Measurements from ENCODE around the gene DEFB131B. TPM values are rescaled to one million over a fixed set of nuclear protein-coding genes. Genes with fewer than 3 reads are reported as not detected.

DEFB131B gene
- total and polyA plus RNA-seq, 2 of the 8 experiments (the other 6 are each of a cell fraction or from before 2014, with no cell fraction given): not detected

Small RNA genes within 50 kb of the gene (small RNA-seq; reads per million reads assigned to genes)
- not detected for gene RNA5SP342 (ENCODE audit: insufficient read depth)

Other genes starting within 250 kb of the DEFB131B start
- not detected in 2 replicates for gene DEFB108B, start 45.3 kb upstream of the DEFB131B start, total RNA-seq (2021; fragmentation: NEBNext Ultra II Directional; extraction: Animal tissue kit (Norgen Biotek cat#: 25700))
- not detected in 2 replicates for gene DEFB108B, start 45.3 kb upstream of the DEFB131B start, polyA plus RNA-seq (2011; rRNA removed)
- 7.5 and 10.2 TPM in 2 replicates for gene XNDC1N, start 50.1 kb downstream of the DEFB131B start, total RNA-seq (2021; fragmentation: NEBNext Ultra II Directional; extraction: Animal tissue kit (Norgen Biotek cat#: 25700))
- gene XNDC1N, start 50.1 kb downstream of the DEFB131B start, polyA plus RNA-seq (2011; rRNA removed): 4.4 and 5.8 TPM in 2 replicates
- 37.2 and 39.7 TPM in 2 replicates for gene RNF121, start 50.6 kb downstream of the DEFB131B start, total RNA-seq (2021; fragmentation: NEBNext Ultra II Directional; extraction: Animal tissue kit (Norgen Biotek cat#: 25700))
- 51.6 and 56.5 TPM in 2 replicates for gene RNF121, start 50.6 kb downstream of the DEFB131B start, polyA plus RNA-seq (2011; rRNA removed)
- gene IL18BP, start 120.5 kb downstream of the DEFB131B start, total RNA-seq (2021; fragmentation: NEBNext Ultra II Directional; extraction: Animal tissue kit (Norgen Biotek cat#: 25700)): 9.8 and 10.2 TPM in 2 replicates
- gene IL18BP, start 120.5 kb downstream of the DEFB131B start, polyA plus RNA-seq (2011; rRNA removed): 17.0 and 17.7 TPM in 2 replicates
- 107 and 108 TPM in 2 replicates for gene NUMA1, start 202.1 kb downstream of the DEFB131B start, total RNA-seq (2021; fragmentation: NEBNext Ultra II Directional; extraction: Animal tissue kit (Norgen Biotek cat#: 25700))
- gene NUMA1, start 202.1 kb downstream of the DEFB131B start, polyA plus RNA-seq (2011; rRNA removed): 101 and 137 TPM in 2 replicates
- gene LRRC51, start 202.4 kb downstream of the DEFB131B start, total RNA-seq (2021; fragmentation: NEBNext Ultra II Directional; extraction: Animal tissue kit (Norgen Biotek cat#: 25700)): 6.8 and 7.9 TPM in 2 replicates
- 6.0 and 7.7 TPM in 2 replicates for gene LRRC51, start 202.4 kb downstream of the DEFB131B start, polyA plus RNA-seq (2011; rRNA removed)
- 81.0 and 82.1 TPM in 2 replicates for gene LAMTOR1, start 224.8 kb downstream of the DEFB131B start, total RNA-seq (2021; fragmentation: NEBNext Ultra II Directional; extraction: Animal tissue kit (Norgen Biotek cat#: 25700))
- 160 and 164 TPM in 2 replicates for gene LAMTOR1, start 224.8 kb downstream of the DEFB131B start, polyA plus RNA-seq (2011; rRNA removed)
- gene TOMT, start 227.5 kb downstream of the DEFB131B start, total RNA-seq (2021; fragmentation: NEBNext Ultra II Directional; extraction: Animal tissue kit (Norgen Biotek cat#: 25700)): not detected in 2 replicates
- 0.11 TPM in 1 of 2 replicates, not detected in the other for gene TOMT, start 227.5 kb downstream of the DEFB131B start, polyA plus RNA-seq (2011; rRNA removed)
- 70.0 and 74.9 TPM in 2 replicates for gene ANAPC15, start 234.2 kb downstream of the DEFB131B start, total RNA-seq (2021; fragmentation: NEBNext Ultra II Directional; extraction: Animal tissue kit (Norgen Biotek cat#: 25700))
- gene ANAPC15, start 234.2 kb downstream of the DEFB131B start, polyA plus RNA-seq (2011; rRNA removed): 66.2 and 70.4 TPM in 2 replicates